ENCODE measurements around the gene TRMT112. TPM values are rescaled to one million over a fixed set of nuclear protein-coding genes. Genes with fewer than 3 reads are reported as not detected.

Gene TRMT112
- total RNA-seq, 1 donor = 155 TPM

GRCh38 chr11:64275031-64275800 is 42.1 kb downstream of the TRMT112 start:
- no peak for DNase-seq (ENCODE audit: low read depth)
- no peak overlapping the region for H3K4me3 ChIP-seq (ENCODE audit: low read depth, low read length)
- no peak for TF ChIP-seq CTCF (IDR thresholded peaks at IDR 0.05; ENCODE audit: insufficient read depth, low read depth, low read length)

- no peak for TF ChIP-seq CTCF (IDR thresholded peaks at IDR 0.05; ENCODE audit: insufficient read depth, low read depth, low read length)
- peak overlapping the region; percentile 76 for H3K4me3 ChIP-seq (ENCODE audit: low read depth, low read length)
- peak; percentile 100 for DNase-seq (ENCODE audit: low read depth)
Measured at GRCh38 chr11:64269540-64270220, 47.7 kb downstream of the TRMT112 start.

GRCh38 chr11:64268893-64269539 is 48.3 kb downstream of the TRMT112 start:
- peak; percentile 53 for DNase-seq (ENCODE audit: low read depth)
- no peak for TF ChIP-seq CTCF (IDR thresholded peaks at IDR 0.05; ENCODE audit: insufficient read depth, low read depth, low read length)
- H3K4me3 ChIP-seq (ENCODE audit: low read depth, low read length) = peak overlapping the region; percentile 76

- peak; percentile 88 for DNase-seq (ENCODE audit: low read depth)
- peak; percentile 2 for TF ChIP-seq CTCF (IDR thresholded peaks at IDR 0.05; ENCODE audit: insufficient read depth, low read depth, low read length)
Measured at GRCh38 chr11:64268025-64268892, 49.1 kb downstream of the TRMT112 start.

GRCh38 chr11:64267207-64267945 is 50.0 kb downstream of the TRMT112 start:
- no peak for DNase-seq (ENCODE audit: low read depth)
- TF ChIP-seq CTCF (IDR thresholded peaks at IDR 0.05; ENCODE audit: insufficient read depth, low read depth, low read length) = no peak
- H3K4me3 ChIP-seq (ENCODE audit: low read depth, low read length) = no peak overlapping the region

More at GRCh38 chr11:64268025-64268892, 49.1 kb downstream of the TRMT112 start:
- H3K4me3 ChIP-seq (ENCODE audit: low read depth, low read length) = peak overlapping the region; percentile 76

Small RNA genes within 50 kb of the gene (small RNA-seq; reads per million reads assigned to genes)
- gene MIR7155 (not detected), gene RF00019 (not detected)

Other genes with a start within 250 kb of the TRMT112 start
- gene MACROD1, start 151.4 kb downstream of the TRMT112 start, total RNA-seq = 8.6 and 12.9 TPM in 2 replicates
- gene STIP1, start 131.4 kb downstream of the TRMT112 start, total RNA-seq = 149 and 206 TPM in 2 replicates
- gene FERMT3, start 110.8 kb downstream of the TRMT112 start, total RNA-seq = 4.3 and 7.4 TPM in 2 replicates
- gene TRPT1, start 91.4 kb downstream of the TRMT112 start, total RNA-seq = 32.4 and 33.2 TPM in 2 replicates
- 43.6 and 80.5 TPM in 2 replicates for gene NUDT22, start 91.3 kb downstream of the TRMT112 start, total RNA-seq
- 6.5 and 9.3 TPM in 2 replicates for gene DNAJC4, start 87.0 kb downstream of the TRMT112 start, total RNA-seq
- 17.7 and 21.9 TPM in 2 replicates for gene VEGFB, start 83.0 kb downstream of the TRMT112 start, total RNA-seq
- 46.7 and 47.5 TPM in 2 replicates for gene FKBP2, start 76.5 kb downstream of the TRMT112 start, total RNA-seq
- gene PPP1R14B, start 70.6 kb downstream of the TRMT112 start, total RNA-seq = 155 and 175 TPM in 2 replicates
- 53.8 and 66.5 TPM in 2 replicates for gene PLCB3, start 66.0 kb downstream of the TRMT112 start, total RNA-seq
- gene BAD, start 32.9 kb downstream of the TRMT112 start, total RNA-seq = 64.3 and 86.7 TPM in 2 replicates
- gene GPR137, start 31.7 kb downstream of the TRMT112 start, total RNA-seq = 10.6 and 10.8 TPM in 2 replicates
- under 0.01 TPM in 1 of 2 replicates, not detected in the other for gene KCNK4, start 26.3 kb downstream of the TRMT112 start, total RNA-seq
- gene CATSPERZ, start 17.2 kb downstream of the TRMT112 start, total RNA-seq = 0.32 TPM in 1 of 2 replicates, not detected in the other
- 19.3 and 23.3 TPM in 2 replicates for gene ESRRA, start 12.0 kb downstream of the TRMT112 start, total RNA-seq
- gene PRDX5, start 562 bp upstream of the TRMT112 start, total RNA-seq = 211 and 230 TPM in 2 replicates
- 1.7 and 3.5 TPM in 2 replicates for gene CCDC88B, start 22.6 kb upstream of the TRMT112 start, total RNA-seq
- 35.8 and 48.0 TPM in 2 replicates for gene RPS6KA4, start 41.6 kb upstream of the TRMT112 start, total RNA-seq
- gene SLC22A11, start 238.4 kb upstream of the TRMT112 start, total RNA-seq = under 0.01 TPM in 1 of 2 replicates, not detected in the other

All from fibroblast of villous mesenchyme (primary cell).